HFFc6 (cell line): ENCODE results near the gene ZNF883. TPM values are rescaled to one million over a fixed set of nuclear protein-coding genes. Genes with fewer than 3 reads are reported as not detected.

ENCODE experiments used
- DNase-seq: peaks from one replicate; pipeline ENCODE4 v3.0.0-alpha.2; 2018
- H3K27ac Mint-ChIP-seq: 2 replicates; pipeline ENCODE4 v1.8.0; 2020; ENCODE audit warnings: mild to moderate bottlenecking, mixed read lengths
- H3K27me3 Mint-ChIP-seq: 2 replicates; pipeline ENCODE4 v1.8.0; 2021; ENCODE audit warnings: mild to moderate bottlenecking, moderate library complexity, mixed read lengths; ENCODE audit not compliant: insufficient read depth
- H3K36me3 Mint-ChIP-seq: 2 replicates; pipeline ENCODE4 v1.8.0; 2021; ENCODE audit warnings: low read depth, mixed read lengths
- H3K4me1 Mint-ChIP-seq: 2 replicates; pipeline ENCODE4 v1.8.0; 2020; ENCODE audit warnings: low read depth, mixed read lengths
- H3K4me3 Mint-ChIP-seq: 2 replicates; pipeline ENCODE4 v1.8.0; 2020; ENCODE audit warnings: mild to moderate bottlenecking, moderate library complexity, mixed read lengths
- H3K9me3 Mint-ChIP-seq: 2 replicates; pipeline ENCODE4 v1.8.0; 2020; ENCODE audit warnings: mild to moderate bottlenecking, mixed read lengths
- CTCF ChIP-seq: fragments of 200-600 bp; sonication (generic); IDR thresholded peaks from 2 replicates; pipeline ENCODE4 v1.5.0; 2021; ENCODE audit warnings: antibody characterized with exemption, mild to moderate bottlenecking
- total RNA-seq, 6 experiments: library from RNA; stranded (reverse); fragmentation: NEBNext Ultra II Directional; extraction: Animal tissue kit (Norgen Biotek cat#: 25700); gene quantifications; 2 replicates in 1 of 6; 3 replicates in 5 of 6; pipeline ENCODE4 v1.2.3, GENCODE V29; 2021

ZNF883 gene
- total RNA-seq, 6 experiments from 2014 or later: 3.5 to 7.6 (median 6.3) TPM

DNA sequence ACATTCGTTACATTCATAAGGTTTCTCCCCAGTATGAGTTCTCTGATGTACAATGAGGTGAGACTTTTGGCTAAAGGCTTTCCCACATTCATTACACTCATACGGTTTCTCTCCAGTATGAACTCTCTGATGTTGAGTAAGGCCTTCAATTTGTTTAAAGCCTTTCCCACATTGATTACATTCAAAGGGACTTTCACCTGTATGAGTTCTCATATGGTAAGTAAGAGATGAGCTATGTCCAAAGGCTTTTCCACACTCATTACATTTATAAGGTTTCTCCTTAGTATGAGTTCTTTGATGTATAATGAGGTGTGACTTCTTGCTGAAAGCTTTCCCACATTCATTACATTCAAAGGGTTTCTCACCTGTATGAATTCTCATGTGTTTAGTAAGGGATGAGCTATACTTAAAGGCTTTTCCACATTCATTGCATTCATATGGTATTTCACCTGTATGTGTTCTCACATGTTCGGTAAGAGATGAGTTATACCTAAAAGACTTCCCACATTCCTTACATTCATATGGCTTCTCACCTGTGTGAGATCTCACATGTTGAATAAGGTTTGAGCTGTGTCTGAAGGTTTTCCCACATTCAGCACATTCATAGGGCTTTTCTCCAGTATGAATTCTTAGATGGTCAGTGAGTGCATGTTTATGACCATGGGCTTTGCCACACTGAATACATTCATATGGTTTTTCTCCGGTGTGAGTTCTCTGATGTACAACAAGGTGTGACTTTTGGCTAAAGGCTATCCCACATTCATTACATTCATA is 31.1 kb upstream of the ZNF883 start:
- peaks cover 96% of the 10 kb centered on the region for H3K9me3 Mint-ChIP-seq
- H3K27me3 Mint-ChIP-seq: no peaks in the 10 kb centered on the region
- H3K4me1 Mint-ChIP-seq: no peaks in the 10 kb centered on the region
- no peak for DNase-seq
- H3K4me3 Mint-ChIP-seq: no peak overlapping the region
- peaks cover 82% of the 10 kb centered on the region for H3K36me3 Mint-ChIP-seq
- no peak for TF ChIP-seq CTCF
- no peak overlapping the region for H3K27ac Mint-ChIP-seq

GRCh38 chr9:113026200-113026599 is 14.2 kb upstream of the ZNF883 start:
- H3K36me3 Mint-ChIP-seq: peaks cover 9% of the 10 kb centered on the region
- H3K4me1 Mint-ChIP-seq: no peaks in the 10 kb centered on the region
- H3K4me3 Mint-ChIP-seq: no peak overlapping the region
- no peaks in the 10 kb centered on the region for H3K27me3 Mint-ChIP-seq
- DNase-seq: peak; percentile 0
- TF ChIP-seq CTCF: no peak
- H3K27ac Mint-ChIP-seq: no peak overlapping the region
- H3K9me3 Mint-ChIP-seq: peaks cover 76% of the 10 kb centered on the region

GRCh38 chr9:113018247-113018646 is 6.3 kb upstream of the ZNF883 start:
- Mint-ChIP-seq H3K4me3 (no peak overlapping the region), H3K27ac (no peak overlapping the region), H3K27me3 (no peaks in the 10 kb centered on the region; the same call in 1 of the 2 replicates), H3K4me1 (no peaks in the 10 kb centered on the region), H3K36me3 (peaks cover 6% of the 10 kb centered on the region; the same call in 1 of the 2 replicates), H3K9me3 (peaks cover 65% of the 10 kb centered on the region)
- TF ChIP-seq CTCF: no peak
- no peak for DNase-seq

DNA sequence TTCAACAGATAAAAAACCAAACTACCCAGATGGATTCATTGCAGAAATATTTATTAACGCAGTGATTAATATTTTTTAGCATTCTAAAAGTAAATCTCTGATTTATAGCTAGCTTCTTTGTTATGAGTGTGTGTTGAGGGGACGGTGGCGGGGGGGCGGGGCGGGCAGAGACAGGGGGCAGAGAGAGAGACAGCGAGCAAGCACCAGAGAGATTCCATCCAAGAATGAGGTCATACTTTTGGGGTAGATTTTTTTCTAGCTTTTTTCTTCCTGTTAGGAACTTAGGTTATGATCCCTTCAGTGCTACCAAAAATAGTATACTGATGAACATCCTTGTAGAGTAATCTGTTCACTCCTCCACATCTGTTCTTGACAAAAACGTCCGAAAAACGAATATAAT is 500 bp upstream of the ZNF883 start:
- Mint-ChIP-seq H3K9me3 (peaks cover 52% of the 10 kb centered on the region), H3K27me3 (peaks cover 7% of the 10 kb centered on the region), H3K4me3 (peak overlapping the region; percentile 95), H3K36me3 (peaks cover 18% of the 10 kb centered on the region), H3K4me1 (peaks cover 14% of the 10 kb centered on the region), H3K27ac (peak overlapping the region; percentile 80; the same call in 1 of the 2 replicates)
- DNase-seq: no peak
- no peak for TF ChIP-seq CTCF

GRCh38 chr9:113005777-113006176 is 6.2 kb downstream of the ZNF883 start:
- peaks cover 81% of the 10 kb centered on the region for H3K9me3 Mint-ChIP-seq
- no peak for DNase-seq
- peaks cover 57% of the 10 kb centered on the region for H3K36me3 Mint-ChIP-seq
- H3K27me3 Mint-ChIP-seq: peaks cover 1% of the 10 kb centered on the region
- TF ChIP-seq CTCF: no peak
- no peak overlapping the region for H3K4me3 Mint-ChIP-seq
- H3K27ac Mint-ChIP-seq: no peak overlapping the region
- H3K4me1 Mint-ChIP-seq: no peaks in the 10 kb centered on the region
